CD4-positive, alpha-beta T cell treated with Interleukin-17A for 1 hour (primary cell): ENCODE results near the gene RNU11.
A peak's percentile ranks its signal among the peaks of the same experiment; 100 is the strongest.
"Not testable (repeated sequence)": the region's sequence is repeated elsewhere in the genome, so short reads cannot be mapped to it uniquely, and the experiment has no call there.

ENCODE experiments used
- DNase-seq: peaks from one replicate; pipeline ENCODE4 v3.0.0-alpha.2; 2020

Gene RNU11

DNA sequence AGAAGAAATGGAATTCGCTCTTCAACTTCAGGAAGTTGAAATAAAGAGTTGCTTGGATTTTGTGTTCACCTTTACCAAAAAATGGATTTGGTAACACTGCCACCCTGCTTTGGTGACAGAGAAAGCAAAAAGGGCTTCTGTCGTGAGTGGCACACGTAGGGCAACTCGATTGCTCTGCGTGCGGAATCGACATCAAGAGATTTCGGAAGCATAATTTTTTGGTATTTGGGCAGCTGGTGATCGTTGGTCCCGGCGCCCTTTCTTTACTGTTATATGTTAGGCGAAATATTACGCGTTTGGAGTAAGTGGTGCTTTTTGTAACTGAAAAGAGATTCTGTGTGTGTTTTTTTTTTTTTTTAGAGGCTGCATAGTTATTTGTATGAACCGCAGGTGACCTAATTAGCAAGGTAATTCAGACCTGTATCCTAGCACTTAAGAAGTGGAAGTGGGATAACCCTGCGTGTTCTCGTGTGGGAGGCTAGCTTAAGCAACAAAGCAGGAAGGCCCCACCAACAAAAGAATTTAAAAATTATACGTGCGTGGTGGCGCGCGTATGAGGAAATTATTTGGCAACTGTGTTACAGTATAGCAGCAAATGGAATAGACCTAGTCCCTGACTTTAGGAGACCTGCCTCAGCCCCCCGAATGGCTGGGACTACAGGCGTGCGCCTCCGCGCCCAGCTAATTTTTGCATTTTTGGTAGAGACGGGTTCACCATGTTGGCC, at the start of gene RNU11:
RNU11 (plus strand) TSS at position 127 of the 725 bp plus-strand sequence.
- DNase-seq, result peak; percentile 96

DNA sequence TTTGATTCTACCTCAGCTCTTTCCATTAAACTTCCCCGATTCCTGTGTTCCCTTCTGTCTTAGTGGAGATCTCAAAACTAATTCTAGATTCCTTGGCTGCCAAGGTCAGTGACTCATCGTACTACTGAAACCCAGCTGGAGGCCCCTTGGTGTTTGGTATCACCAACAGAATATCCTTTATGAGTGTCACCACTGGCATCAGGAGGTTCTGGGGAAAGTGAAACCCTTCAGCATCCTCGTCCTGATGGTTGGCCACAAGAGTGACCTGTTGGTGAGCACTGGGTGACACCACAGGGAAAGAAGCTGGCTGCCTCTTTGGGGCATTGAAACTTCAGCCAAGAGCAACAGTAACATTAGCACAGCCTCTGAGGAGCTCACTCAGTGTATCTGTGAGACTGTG, 46.7 kb upstream of the RNU11 start:
- no peak for DNase-seq

DNA sequence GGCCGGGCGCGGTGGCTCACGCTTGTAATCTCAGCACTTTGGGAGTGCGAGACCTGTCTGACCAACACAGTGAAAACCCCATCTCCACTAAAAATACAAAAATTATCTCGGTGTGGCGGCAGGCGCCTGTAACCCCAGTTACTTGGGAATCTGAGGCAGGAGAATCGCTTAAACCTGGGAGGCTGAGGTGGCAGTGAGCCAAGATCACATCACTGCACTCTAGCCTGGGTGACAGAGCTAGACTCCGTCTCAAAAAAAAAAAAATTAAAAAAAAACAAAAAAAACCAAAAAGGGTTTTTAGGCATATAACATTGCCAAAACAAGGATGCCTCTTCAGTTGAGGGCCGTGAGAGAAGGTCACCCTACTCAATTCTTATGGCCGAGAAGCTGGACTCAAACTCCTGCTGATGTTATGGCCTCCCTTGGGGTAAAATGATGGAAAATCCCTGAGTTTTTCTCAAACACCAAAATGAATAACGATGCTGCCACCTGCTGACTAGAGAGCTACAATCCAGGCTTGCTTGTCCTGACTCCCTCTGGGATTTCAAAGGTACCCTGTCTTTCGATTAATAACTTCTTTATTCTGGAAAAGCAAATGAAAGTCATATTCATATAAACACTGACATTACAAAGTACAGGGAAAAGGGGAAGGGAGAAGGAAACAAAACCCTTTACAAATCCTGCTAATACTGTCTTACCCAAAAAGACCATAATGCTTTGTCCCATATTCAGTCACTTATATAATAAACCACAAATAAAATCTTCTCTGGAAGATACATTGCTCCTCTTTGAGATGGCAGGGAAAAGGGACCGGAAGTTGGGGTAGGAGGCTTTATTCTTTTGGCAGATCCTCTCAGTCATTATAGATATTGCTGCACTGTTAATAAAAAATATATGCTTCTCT, 45.6 kb upstream of the RNU11 start:
- peak; percentile 44 for DNase-seq

DNA sequence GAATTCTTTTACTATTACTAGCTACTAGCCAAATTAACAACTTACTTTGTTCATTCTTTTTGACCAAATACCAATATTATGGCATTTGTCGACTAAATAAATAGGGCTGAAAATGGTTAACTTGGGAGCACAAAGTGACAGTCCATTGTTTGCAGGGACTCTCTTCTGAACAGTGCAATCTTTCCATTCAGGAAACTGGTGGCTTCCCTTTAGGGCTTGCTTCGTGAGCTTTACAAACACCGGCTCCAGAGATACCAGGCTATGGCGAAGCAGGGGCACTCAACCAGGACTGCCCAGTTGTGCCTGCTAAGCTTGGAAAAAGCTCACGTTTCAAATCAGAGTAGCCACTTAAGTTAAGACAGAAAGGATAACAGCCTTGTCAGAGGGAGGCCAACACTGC, 44.0 kb upstream of the RNU11 start:
- DNase-seq, result no peak

DNA sequence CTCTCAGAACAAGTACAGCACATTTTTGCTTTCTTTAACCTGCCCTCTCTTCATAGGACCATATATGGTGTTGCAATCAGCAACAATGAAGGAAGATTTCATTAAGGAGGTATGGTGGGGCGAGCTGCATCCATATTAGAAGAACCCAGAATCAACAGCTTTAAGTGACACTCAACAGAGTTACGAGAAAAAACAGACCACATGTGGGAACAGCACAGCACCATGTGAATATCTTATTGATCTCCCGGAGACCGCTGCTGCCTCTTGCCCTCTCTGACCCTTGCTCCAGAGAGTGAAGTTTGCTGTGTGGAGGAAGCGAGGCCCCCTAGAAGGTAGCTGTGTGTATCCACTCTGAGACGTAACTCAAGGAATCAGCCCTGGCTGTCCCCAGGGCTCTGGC, 43.4 kb upstream of the RNU11 start:
- DNase-seq, result no peak

DNA sequence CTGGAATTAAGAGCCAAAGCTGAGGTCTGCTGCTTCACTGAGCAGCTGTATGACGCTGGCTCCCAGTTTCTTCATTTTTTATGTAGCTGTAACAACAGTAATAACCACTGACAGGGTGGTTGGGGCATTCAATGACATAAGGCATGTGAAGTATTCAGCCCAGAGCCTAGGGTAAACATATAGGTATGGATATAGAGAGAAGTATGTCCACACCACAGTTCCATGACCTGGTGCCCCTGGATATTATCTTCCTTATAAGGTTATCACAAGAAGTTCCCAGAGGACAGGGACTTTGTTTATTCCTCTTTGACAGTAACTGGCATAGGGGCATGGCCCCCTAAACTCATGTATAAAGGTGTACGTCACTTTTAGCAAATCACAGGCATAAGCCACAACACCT, 41.6 kb upstream of the RNU11 start:
- no peak for DNase-seq

DNA sequence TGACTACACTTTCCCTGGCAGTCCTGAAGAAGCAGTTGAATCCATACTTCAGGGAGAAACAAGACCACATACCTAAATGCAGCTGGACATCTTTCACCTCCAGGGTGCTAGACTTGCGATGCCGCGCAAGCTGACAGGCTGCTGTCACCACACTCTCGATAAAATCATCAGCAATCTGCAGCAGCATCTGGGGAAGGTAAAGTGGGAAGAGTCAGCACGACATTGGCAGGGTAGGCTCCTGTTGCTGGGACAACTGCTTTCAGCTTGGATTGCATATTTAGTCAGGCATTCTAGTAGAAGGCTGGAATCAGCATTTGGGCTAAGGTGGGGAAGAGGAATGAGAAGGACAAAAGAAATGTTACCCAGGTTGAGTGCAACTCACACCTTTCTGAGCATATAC, 35.2 kb upstream of the RNU11 start:
- no peak for DNase-seq

DNA sequence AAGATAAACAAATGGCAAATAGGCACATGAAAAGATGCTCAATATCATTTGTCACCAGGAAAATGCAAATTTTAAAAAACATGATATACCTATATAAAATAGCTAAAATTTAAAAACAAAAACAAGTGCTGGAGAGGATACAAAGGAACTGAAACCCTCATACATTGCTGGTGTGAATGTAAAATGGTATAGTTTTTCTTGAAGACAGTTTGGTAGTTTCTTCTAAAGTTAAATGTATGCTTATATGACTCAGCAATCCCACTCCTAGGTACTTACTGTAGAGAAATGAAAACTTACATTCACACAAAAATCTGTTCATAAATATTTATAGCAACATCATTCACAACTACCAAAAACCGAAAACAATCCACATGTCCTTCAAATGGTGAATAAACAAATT, 16.7 kb upstream of the RNU11 start:
- DNase-seq, result no peak

DNA sequence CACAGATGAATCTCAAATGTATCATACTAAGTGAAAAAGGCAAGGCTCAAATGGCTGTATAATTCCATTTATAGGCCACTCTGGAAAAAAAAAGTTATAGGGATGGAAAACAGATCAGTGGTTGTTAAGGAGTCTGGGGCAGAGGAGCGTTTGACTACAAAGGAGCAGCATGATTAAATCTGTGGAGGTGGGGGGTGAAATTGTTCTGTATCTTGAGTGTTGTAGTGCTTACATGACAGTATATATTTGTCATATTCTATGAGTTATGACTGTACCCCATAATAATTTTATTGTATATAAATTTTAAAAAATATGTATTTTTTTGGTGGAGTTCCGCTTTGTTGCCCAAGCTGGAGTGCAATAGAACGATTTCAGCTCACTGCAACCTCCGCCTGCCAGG, 15.8 kb upstream of the RNU11 start:
- no peak for DNase-seq

DNA sequence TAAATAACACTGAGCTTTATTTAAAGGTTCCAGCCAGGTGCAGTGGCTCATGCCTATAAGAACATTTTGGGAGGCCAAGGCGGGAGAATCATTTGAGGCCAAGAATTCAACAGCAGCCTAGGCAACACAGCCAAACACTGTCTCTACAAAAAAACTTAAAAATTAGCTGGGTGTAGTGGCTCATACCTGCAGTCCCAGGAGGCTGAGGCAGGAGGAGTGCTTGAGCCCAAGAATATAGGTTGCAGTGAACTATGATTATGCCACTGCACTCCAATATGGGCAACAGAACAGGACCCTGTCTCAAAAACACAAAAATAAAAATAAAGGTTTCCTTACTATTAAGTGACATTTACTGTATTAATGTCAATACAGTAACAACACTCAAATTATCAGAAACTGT, 7.6 kb upstream of the RNU11 start:
- peak; percentile 60 for DNase-seq

DNA sequence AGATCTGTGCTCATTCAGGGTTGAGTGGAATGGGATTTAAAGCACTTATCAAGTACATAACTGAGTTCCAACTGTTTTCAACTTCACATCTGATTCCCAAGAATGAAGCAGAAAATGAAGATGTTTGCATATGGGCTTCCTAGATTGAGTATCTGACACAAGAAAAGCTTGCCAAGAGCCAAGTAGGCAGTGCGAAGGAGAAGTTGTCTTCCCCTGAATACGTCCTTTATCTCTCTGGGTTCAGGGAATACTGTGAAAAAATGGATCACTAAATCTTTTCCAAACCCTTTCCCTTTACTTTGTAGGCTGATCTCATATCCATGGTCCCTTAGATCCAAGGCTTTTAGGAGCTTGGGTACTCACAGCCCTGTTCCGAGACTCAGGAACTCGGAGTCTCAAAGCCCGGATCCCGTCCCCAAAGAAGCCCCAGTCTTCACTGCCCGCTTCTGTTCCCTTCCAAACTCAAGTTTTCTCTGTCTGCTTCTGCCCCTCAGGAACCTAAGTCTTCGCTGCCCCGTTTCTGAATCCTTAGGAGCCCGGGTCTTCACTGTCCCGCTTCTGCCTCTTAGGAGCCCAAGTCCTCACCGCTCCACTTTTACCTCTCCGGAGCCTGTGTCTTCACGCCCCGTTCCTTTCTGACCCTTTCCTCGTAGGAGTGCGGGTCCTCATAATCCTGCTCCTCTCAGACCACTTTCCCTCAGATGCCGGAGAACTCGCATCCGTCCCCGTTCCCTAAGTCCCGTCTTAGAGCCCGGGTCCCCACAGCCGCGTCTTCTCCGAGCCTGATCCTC, 6.1 kb upstream of the RNU11 start:
- DNase-seq, result no peak

DNA sequence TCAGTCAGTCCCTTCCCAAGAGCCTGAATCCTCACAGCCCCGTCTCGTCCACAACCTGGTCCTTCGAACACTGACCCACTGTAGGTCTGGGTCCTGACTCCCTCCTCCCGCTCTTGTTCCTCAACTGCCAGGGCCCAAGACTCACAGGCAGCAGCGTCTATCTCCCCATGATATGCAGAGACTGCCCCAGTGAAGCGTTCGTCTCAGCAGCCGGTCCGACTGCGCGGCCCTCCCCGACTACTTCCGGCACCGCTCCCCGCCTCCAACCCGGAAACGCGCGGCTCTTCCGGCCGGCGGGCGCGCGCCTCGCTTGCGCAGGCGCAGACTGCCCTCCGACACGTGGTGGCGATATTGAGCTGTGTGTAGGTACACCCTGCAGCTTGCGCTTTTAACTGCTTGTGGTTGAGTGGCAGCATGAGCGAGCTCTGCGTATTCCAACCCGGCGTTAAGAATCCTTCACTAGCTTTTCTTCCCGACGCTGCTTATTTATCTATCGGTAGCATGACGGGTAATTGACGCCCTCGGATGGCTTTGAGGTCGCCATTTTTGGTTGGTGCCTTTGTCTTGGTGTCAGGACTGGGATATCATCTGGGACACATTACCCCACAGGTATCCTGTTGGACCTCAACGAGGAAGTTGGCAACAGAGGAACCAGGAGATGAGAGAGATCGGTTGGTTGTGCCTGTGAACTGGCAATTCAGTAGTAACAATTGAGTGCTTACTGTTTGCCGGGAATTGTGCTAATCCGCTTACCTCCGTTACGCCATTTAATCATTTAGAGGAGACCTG, 5.4 kb upstream of the RNU11 start, which contains the start of gene TAF12:
TAF12 (minus strand) TSS at position 221 of the 789 bp plus-strand sequence. CDS start 20,986 bp downstream, outside the sequence.
- peak; percentile 97 for DNase-seq

DNA sequence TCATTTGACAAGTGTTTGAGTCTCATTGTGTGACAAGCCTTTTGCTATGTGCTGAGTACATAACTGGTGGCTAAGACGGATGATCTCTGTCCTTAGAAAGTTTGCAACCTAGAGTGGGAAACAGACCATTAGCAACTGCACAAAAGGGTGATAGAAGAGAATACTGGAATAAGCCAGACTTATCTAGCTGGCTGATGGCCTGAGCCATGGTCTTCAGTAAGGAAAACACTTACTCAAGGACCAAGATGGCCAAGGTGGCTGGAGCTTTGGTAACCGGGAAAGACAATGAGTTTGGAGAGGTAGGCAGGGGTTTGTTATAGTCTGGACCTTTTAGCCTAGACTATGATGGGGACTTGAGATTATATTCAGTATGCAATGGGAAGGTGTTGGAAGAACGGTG, 3.9 kb upstream of the RNU11 start:
- DNase-seq, result no peak

DNA sequence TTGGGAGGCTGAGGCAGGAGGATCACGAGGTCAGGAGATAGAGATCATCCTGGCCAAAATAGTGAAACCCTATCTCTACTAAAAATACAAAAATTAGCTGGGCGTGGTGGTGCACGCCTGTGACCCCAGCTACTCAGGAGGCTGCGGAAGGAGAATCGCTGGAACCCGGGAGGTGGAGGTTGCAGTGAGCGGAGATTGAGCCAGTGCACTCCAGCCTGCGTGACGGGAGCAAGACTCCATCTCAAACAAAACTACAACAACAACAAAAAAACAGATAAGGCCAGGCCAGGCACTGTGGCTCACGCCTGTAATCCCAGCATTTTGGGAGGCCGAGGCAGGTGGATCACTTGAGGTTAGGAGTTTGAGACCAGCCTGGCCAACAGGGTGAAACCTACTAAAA, 3.0 kb upstream of the RNU11 start:
- DNase-seq, result not testable (repeated sequence)

DNA sequence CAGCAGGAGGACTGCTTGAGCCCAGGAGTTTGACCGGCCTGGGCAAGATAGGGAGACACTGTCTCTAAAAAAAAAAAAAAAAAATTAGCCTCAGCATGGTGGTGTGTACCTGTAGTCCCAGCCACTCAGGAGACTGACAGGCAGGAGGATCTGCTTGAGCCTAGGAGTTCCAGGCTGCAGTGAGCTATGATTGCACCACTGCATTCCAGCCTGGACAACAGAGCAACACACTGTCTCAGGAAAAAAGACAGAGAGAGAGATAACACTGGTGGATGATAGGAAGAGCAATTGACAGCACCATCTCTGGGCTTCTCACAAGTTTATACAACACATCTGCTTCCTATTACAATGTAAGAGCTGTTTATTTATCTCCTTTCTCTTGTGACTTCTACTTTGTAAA, 2.4 kb upstream of the RNU11 start:
- no peak for DNase-seq

DNA sequence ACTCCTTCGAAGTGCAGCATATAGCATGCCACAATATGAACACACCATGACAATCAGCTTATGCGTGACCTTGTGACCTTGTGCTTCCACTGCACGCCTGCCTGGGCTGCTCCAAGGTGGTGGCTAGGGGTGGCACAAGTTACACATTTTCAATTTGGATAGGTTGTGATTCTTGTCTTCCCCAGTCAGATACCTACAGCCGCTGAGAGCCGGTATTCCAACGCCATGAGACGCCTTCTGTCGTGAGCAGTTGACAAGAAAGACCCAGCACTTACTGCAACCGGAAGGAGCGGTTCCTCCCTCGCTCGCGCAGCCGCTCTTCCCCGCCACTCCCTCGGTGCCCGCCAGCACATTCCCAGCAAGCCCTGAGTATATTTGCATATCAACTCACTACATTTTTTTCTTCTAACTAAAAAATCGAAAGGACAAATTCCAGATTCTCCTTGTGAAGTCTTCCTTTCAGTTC, 359 bp upstream of the RNU11 start:
- DNase-seq, result peak; percentile 95

DNA sequence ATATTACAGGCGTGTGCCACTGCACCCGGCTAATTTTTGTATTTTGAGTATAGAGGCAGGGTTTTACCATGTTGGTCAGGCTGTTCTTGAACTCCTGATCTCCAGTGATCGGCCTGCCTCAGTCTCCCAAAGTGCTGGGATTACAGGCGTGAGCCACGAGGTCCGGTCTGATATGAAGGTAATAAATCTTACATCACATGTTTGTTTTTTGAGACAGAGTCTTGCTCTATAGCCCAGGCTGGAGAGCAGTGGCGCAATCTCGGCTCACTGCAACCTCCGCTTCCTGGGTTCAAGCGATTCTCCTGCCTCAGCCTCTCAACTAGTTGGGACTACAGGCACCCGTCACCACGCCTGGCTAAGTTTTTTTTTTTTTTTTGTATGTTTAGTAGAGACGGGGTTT, 4.7 kb downstream of the RNU11 start:
- not testable (repeated sequence) for DNase-seq

DNA sequence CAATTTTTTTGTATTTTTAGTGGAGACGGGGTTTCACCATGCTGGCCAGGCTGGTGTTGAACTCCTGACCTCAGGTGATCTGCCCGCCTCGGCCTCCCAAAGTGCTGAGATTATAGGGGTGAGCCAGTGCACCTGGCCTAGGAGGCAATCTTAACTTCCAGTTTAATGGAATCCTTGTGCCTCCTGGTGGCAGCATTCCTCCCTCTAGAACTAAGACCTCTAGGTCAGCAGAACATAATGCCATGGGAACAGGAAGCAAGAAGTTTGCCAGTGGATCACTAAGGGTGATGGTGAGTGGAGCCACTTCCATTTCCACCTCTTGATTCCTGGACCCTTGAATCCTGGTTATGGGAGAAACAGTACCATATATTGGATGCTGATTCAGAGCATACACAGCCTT, 5.5 kb downstream of the RNU11 start:
- DNase-seq, result peak; percentile 26

DNA sequence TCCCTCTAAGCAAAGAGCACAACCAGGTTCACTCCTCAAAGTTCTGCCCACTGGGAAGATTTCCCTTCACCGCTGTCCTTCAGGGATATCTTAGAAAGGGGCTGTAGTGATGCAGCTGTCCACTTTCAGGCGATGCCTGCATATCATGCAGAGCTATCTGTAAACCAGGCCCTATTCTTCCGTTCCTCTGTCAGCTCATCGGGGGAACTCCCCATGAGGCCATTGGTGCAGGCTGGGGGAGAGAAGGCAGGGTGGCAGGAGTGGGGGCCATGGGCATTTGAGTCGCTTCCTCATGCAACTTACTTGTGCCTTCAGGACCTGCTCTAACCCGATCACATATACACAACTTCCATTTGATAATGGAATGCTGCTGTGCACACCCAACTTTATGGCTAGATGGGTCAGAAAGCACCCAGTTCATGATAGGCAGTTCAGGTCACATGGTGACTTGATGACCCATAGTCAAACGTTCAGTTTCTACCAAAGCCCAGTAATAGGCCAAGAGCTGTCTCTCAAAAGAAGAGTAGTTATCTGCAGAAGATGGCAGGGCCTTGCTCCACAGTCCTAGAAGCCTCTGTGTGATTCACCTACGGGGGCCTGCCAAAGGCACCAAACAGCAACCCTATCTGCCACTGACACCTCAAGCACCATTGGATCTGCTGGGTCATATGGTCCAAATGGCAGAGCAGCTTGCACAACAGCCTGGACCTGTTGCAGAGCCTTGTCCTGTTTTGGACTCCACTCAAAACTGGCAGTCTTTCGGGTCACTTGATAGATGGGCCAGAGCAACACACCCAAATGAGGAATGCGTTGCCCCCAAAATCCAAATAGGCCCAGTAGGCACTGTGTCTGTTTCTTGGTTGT, 7.3 kb downstream of the RNU11 start:
- not testable (repeated sequence) for DNase-seq

DNA sequence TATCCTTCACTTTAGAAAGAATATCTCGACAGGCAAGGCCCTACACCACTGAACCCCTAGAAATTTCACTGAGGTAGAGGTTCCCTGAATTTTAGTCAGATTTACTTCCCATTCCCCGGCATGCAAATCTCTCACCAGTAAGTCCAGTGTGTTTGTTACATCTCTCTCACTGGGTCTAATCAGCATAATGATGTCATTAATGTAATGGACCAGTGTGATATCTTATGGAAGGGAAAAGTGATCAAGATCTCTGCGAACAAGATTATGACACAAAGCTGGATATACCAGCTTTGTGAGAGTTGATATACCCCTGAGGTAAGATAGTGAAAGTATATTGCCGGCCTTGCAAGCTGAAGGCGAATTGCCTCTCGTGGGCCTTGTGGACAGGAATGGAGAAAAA, 7.9 kb downstream of the RNU11 start:
- no peak for DNase-seq

DNA sequence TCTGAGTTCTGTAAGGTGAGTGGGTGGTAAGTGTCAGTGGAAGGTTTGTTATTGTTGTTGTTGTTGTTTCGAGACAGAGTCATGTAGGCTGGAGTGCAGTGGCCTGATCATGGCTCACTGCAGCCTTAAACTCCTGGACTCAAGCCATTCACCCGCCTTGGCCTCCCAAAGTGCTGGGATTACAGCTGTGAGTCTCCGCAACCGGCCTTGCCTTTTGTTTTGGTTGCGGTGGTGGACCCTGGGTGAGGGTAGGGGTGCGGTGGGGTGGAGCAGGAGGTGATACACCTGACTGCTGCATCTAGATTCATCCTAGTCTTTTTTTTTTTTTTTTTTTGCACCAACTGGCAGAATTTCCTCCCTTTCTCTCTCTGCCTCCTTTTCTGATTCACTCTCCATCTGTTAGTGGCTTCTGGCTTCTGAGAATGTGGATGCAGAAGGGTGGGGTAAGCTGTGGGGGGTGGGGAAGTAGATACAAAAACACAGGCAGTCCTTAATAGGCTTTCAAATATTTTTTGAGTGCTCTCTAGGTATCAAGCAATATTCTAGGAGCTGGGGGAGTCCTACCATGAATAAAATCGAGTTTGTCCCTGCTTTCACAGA, 15.6 kb downstream of the RNU11 start:
- DNase-seq, result no peak
